Measurements from ENCODE around the gene P2RY12.

P2RY12 gene

GRCh38 chr3:151425627-151426340 lies 41.2 kb upstream of the P2RY12 start:
- no peak overlapping the region for H3K4me3 ChIP-seq (ENCODE audit: low read length)
- DNase-seq (ENCODE audit: low read depth), result peak; percentile 35
- TF ChIP-seq CTCF (conservative IDR thresholded peaks at IDR 0.05; ENCODE audit: low read length), result peak; percentile 27; the same call in 1 of the 2 replicates

- no peak for DNase-seq (ENCODE audit: low read depth)
- no peak overlapping the region for H3K4me3 ChIP-seq (ENCODE audit: low read length)
- TF ChIP-seq CTCF (conservative IDR thresholded peaks at IDR 0.05; ENCODE audit: low read length), result no peak
Measured at GRCh38 chr3:151423091-151423490, 38.5 kb upstream of the P2RY12 start.

- TF ChIP-seq CTCF (conservative IDR thresholded peaks at IDR 0.05; ENCODE audit: low read length), result no peak
- no peak for DNase-seq (ENCODE audit: low read depth)
- no peak overlapping the region for H3K4me3 ChIP-seq (ENCODE audit: low read length)
Measured at GRCh38 chr3:151421938-151422337, 37.4 kb upstream of the P2RY12 start.

GRCh38 chr3:151419806-151420205 lies 35.3 kb upstream of the P2RY12 start:
- no peak for TF ChIP-seq CTCF (conservative IDR thresholded peaks at IDR 0.05; ENCODE audit: low read length)
- no peak for DNase-seq (ENCODE audit: low read depth)
- H3K4me3 ChIP-seq (ENCODE audit: low read length), result no peak overlapping the region

- no peak overlapping the region for H3K4me3 ChIP-seq (ENCODE audit: low read length)
- no peak for TF ChIP-seq CTCF (conservative IDR thresholded peaks at IDR 0.05; ENCODE audit: low read length)
- DNase-seq (ENCODE audit: low read depth), result no peak
Measured at GRCh38 chr3:151415289-151415688, 30.7 kb upstream of the P2RY12 start.

GRCh38 chr3:151412989-151413388 lies 28.4 kb upstream of the P2RY12 start:
- no peak overlapping the region for H3K4me3 ChIP-seq (ENCODE audit: low read length)
- TF ChIP-seq CTCF (conservative IDR thresholded peaks at IDR 0.05; ENCODE audit: low read length), result no peak
- DNase-seq (ENCODE audit: low read depth), result no peak

- no peak for TF ChIP-seq CTCF (conservative IDR thresholded peaks at IDR 0.05; ENCODE audit: low read length)
- H3K4me3 ChIP-seq (ENCODE audit: low read length), result no peak overlapping the region
- DNase-seq (ENCODE audit: low read depth), result peak; percentile 26
Measured at GRCh38 chr3:151410891-151411559, 26.5 kb upstream of the P2RY12 start.
